Subcutaneous abdominal adipose tissue (tissue), 5 donors: ENCODE results near the gene LINGO3.

ENCODE experiments used
- H3K27ac ChIP-seq: one replicate; pipeline ENCODE4 v1.7.0; 2013; ENCODE audit warnings: low read depth, mild to moderate bottlenecking, inconsistent platforms, low read length, moderate library complexity
- H3K27me3 ChIP-seq, 5 donors: one replicate each; pipeline ENCODE4 v1.7.0; 2013; ENCODE audit warnings: low read length in 5 of 5, inconsistent platforms in 1 of 5; ENCODE audit not compliant: control insufficient read depth in 5 of 5, insufficient read depth in 4 of 5
- H3K36me3 ChIP-seq, 5 donors: one replicate each; pipeline ENCODE4 v1.7.0; 2013; ENCODE audit warnings: low read length in 5 of 5; ENCODE audit not compliant: control insufficient read depth in 5 of 5, insufficient read depth in 5 of 5
- H3K4me1 ChIP-seq, 5 donors: one replicate each; pipeline ENCODE4 v1.7.0; 2013; ENCODE audit warnings: low read length in 5 of 5, mild to moderate bottlenecking in 3 of 5, moderate library complexity in 1 of 5; ENCODE audit not compliant: control insufficient read depth in 5 of 5, insufficient read depth in 5 of 5
- H3K4me3 ChIP-seq, 5 donors: one replicate each; pipeline ENCODE4 v1.7.0; 2013; ENCODE audit warnings: low read length in 5 of 5, low read depth in 1 of 5
- H3K9ac ChIP-seq, 5 donors: one replicate each; pipeline ENCODE4 v1.7.0; 2013; ENCODE audit warnings: low read length in 5 of 5, mild to moderate bottlenecking in 4 of 5, moderate library complexity in 3 of 5
- H3K9me3 ChIP-seq, 5 donors: one replicate each; pipeline ENCODE4 v1.7.0; 2013; ENCODE audit warnings: low read length in 5 of 5; ENCODE audit not compliant: control insufficient read depth in 5 of 5
- donor health status: healthy.
- donor health status: healthy.
- donor health status: healthy.
- donor health status: healthy.
- donor health status: healthy.

LINGO3 gene, protein sequence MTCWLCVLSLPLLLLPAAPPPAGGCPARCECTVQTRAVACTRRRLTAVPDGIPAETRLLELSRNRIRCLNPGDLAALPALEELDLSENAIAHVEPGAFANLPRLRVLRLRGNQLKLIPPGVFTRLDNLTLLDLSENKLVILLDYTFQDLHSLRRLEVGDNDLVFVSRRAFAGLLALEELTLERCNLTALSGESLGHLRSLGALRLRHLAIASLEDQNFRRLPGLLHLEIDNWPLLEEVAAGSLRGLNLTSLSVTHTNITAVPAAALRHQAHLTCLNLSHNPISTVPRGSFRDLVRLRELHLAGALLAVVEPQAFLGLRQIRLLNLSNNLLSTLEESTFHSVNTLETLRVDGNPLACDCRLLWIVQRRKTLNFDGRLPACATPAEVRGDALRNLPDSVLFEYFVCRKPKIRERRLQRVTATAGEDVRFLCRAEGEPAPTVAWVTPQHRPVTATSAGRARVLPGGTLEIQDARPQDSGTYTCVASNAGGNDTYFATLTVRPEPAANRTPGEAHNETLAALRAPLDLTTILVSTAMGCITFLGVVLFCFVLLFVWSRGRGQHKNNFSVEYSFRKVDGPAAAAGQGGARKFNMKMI

DNA sequence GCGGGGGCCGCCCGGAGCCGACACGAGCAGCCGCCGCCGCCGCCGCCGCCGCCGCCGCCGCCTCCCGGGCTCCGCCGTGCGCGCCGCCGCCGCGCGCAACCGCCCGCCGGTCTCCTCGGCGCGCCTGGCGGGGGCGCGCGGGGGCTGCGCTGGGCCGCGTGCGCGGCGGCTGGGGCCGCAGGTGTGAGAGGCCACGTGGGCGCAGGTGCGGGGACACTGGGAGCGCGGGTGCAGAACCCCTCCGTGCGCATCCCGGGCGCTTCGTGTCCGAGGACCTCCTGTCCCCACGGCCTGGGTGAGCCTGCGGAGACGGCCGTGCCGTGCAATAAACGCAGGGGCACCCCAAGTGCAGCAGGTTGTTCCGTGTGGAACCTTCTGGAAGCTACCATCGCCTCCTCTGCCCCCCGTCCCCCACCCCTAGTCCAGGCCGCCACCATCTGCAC, at the start of gene LINGO3:
Gene LINGO3 (minus strand): TSS at position 41 of the 443 bp plus-strand sequence. CDS start 16,378 bp downstream, outside the sequence.
- Histone ChIP-seq H3K4me3 (peak within 1 kb of the TSS in 1 of 5 donors; percentile 47), H3K9ac (no peak within 1 kb of the TSS), H3K27me3 (peaks cover 30 to 57% (median 48%) of the 10 kb centered on the region in 5 donors), H3K27ac (no peak within 1 kb of the TSS), H3K9me3 (no peaks in the 10 kb centered on the region), H3K4me1 (peaks cover 0 to 8% (median 4%) of the 10 kb centered on the region in 5 donors), H3K36me3 (no peaks in the 10 kb centered on the region)

DNA sequence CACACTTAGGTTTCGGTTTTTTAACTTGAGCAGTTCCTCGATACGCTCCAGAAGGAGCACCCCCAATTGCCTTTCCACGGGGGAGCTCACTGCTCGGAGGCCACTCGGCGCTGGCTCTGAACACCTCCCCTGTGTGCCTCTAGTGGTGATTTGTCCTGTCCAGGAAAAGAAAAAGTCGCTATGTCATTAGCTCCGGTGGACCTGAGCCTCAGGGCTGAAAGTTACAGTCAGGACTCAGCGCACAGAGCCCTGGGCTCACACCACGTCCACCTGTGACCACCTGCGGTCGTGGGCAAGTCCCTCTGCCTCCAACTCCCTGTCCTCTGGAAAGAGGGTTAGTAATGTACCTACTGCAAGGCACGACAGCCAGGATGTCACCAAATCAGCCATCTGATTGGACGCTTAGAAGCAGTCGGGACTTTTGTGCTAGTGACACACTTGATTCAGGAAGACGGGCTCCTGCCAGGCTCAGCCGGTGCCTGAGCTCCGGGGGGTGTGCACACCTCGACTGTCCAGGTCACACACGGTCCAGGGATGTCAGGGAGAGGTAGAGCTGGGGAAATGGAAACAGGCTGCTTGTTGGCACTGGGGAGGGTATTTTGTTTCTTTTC, 48.2 kb upstream of the LINGO3 start:
- H3K27ac ChIP-seq = no peak overlapping the region

DNA sequence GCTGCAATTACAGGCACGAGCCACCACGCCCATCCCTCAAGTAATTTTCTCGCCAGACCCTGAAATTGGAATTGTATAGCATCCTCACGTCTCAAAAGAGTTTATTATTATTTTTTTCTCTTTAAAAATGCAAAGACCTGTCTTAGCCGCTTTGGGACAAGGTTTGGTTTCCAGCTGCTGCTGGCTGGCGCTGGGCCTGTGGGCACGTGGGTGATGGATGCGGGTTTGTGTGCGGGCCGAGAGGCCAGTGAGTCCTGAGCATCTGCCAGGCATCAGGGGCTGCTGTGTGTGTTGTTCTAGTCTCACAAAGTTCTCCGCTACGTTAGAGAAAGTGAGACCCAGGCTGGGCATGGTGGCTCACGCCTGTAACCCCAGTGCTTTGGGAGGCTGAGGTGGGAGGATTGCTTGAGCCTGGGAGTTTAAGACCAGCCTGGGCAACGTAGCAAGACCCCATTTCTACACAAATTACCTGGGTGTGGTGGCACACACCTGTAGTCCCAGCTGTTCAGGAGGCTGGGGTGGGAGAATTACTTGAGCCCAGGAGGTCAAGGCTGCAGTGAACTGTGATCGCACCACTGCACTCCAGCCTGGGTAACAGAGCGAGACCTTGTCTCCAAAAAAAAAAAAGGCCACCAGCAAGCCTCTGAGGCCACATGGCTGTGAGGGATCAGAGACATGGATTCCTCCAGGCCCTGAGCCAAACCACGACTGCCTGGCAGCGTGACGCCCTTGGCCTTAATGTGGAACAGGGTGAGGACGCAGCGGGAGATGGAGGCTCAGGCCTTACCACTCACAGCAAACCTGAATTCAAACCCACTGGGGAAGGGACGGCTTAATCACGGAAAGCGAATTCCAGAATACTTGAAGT, 47.4 kb upstream of the LINGO3 start:
- Histone ChIP-seq H3K27me3 (peaks cover 0 to 5% (median 3%) of the 10 kb centered on the region in 5 donors), H3K9me3 (no peaks in the 10 kb centered on the region), H3K4me3 (no peak overlapping the region), H3K9ac (no peak overlapping the region), H3K4me1 (no peaks in the 10 kb centered on the region), H3K27ac (no peak overlapping the region), H3K36me3 (peaks cover 0 to 36% (median 25%) of the 10 kb centered on the region in 5 donors)

More for the DNA sequence above, 48.2 kb upstream of the LINGO3 start:
- Histone ChIP-seq H3K9me3 (no peaks in the 10 kb centered on the region), H3K9ac (no peak overlapping the region), H3K4me1 (no peaks in the 10 kb centered on the region), H3K27me3 (peaks cover 0 to 10% (median 9%) of the 10 kb centered on the region in 5 donors), H3K36me3 (peaks cover 0 to 28% (median 18%) of the 10 kb centered on the region in 5 donors), H3K4me3 (no peak overlapping the region)

DNA sequence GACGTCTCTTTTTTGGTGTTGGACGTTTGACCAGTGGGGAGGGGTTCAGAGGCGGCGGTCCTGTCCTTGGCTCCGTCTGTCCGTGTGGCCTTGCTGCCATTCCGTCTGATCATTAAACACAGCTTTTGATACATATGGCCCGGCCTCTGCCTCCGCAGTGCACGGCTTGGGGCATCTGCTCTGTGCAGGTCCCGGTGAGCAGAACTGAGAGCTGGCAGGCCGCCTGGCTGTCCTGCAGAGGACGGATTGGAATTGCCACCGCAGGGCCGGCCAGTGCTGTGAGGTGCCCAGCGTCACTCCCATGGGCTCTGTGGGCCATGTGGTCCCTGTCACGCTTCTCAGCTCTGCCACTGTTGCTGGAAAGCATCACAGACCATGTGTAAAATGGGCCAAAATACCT, 46.7 kb upstream of the LINGO3 start:
- H3K9me3 ChIP-seq = no peaks in the 10 kb centered on the region
- H3K27ac ChIP-seq = no peak overlapping the region
- H3K4me1 ChIP-seq = no peaks in the 10 kb centered on the region
- no peak overlapping the region for H3K4me3 ChIP-seq
- peaks cover 0 to under 1% (median 0%) of the 10 kb centered on the region in 5 donors for H3K27me3 ChIP-seq
- no peak overlapping the region for H3K9ac ChIP-seq
- H3K36me3 ChIP-seq = peaks cover 4 to 43% (median 33%) of the 10 kb centered on the region in 5 donors

DNA sequence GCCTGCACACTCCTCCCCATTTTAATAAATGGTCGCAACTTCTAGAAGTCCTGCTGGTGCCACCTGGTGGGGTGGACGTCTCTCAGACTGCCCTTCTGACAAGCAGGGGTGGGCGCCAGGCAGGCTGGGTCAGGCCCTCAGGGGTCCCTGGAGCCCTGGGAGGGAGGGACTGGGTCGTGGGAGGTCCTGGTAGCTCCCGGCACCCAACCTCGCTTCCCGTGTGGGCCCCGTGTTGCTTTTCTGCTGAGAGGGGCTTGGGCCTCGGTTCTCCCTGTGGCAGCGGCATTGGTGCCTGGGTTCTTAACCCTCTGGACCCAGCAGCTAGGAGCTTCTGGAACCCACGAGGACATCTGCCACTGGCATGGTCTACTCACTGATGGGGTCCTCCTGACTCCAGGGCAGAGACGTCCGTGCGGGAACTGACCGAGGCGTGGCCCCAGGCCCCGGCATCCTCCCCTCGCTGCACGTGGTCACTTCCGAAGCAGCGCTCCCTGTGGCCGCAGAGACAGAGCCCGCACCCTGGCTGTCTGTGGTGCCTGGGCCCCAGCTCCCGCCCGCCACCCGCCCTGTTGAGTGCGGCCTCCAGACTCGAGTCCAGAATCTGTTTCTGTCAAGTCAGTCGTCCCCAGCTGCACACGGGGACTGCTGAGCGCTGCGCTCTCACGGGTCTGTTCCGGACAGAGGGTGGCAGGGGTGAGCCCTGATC, 46.1 kb upstream of the LINGO3 start:
- Histone ChIP-seq H3K4me3 (no peak overlapping the region), H3K36me3 (peaks cover 5 to 47% (median 35%) of the 10 kb centered on the region in 5 donors)

DNA sequence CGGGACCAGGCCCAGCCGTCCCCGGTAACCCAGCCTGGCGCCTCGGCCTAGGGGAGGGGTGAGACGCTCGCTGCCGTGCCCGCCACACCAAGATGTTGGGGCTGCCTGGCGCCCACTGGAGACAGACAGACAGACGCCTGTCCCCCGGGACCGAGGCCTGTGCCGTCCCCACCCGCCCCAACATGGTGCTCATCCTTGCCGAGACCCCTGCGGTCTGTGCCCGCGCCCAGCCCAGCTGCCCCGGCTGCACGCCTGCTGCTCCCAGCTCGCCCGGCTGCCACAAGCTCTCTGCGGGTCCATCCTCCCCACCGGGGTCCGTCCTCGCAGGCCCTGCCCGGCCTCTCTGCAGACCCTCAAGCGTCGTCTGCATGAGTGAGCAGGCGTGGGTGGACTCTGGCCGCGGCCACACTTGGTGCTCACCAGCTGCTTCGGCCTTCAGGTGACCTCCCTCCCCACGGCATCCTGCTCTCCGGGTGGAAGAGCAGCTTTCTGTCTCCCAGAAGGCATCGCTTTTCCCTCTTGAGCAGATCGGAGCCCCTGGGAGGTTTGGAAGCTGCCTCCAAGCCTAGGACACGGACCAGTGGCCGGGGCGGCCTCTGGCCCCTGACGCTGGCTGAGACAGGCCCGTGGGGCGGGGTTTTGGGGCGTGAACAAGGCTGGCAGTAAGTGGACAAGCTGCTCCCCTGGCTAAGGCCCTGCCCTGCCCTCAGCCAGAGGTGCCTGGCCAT, 45.4 kb upstream of the LINGO3 start:
- Histone ChIP-seq H3K36me3 (peaks cover 5 to 54% (median 42%) of the 10 kb centered on the region in 5 donors), H3K27ac (no peak overlapping the region), H3K9ac (no peak overlapping the region)

More for the DNA sequence above, 46.1 kb upstream of the LINGO3 start:
- Histone ChIP-seq H3K27me3 (no peaks in the 10 kb centered on the region), H3K27ac (no peak overlapping the region), H3K9ac (no peak overlapping the region), H3K4me1 (no peaks in the 10 kb centered on the region), H3K9me3 (no peaks in the 10 kb centered on the region)

DNA sequence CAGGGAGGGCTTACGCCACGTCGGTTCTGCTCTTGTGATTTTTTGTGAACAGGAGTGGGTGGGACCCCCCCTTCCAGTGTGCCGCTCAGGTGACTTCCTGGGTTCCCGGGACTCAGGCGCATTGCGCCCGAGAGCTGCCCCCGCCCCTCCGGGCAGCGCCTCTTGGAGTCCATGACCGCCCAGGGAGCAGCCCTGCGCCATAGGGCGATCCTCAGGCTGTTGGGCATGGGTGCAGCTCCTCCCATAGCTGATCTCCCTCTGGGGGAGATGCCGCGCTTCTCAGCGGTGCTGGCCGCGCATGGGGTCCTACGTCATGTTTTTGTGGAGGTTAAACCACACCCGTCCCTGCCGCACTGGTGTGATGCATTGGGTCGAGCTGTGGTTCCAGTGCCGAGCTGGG, 44.2 kb upstream of the LINGO3 start:
- no peak overlapping the region for H3K9ac ChIP-seq
- H3K27ac ChIP-seq = no peak overlapping the region
- H3K9me3 ChIP-seq = no peaks in the 10 kb centered on the region
- no peaks in the 10 kb centered on the region for H3K4me1 ChIP-seq
- no peak overlapping the region for H3K4me3 ChIP-seq
- peaks cover 5 to 55% (median 43%) of the 10 kb centered on the region in 5 donors for H3K36me3 ChIP-seq
- no peaks in the 10 kb centered on the region for H3K27me3 ChIP-seq

More for the DNA sequence above, 45.4 kb upstream of the LINGO3 start:
- Histone ChIP-seq H3K9me3 (no peaks in the 10 kb centered on the region), H3K27me3 (no peaks in the 10 kb centered on the region), H3K4me1 (no peaks in the 10 kb centered on the region), H3K4me3 (no peak overlapping the region)

DNA sequence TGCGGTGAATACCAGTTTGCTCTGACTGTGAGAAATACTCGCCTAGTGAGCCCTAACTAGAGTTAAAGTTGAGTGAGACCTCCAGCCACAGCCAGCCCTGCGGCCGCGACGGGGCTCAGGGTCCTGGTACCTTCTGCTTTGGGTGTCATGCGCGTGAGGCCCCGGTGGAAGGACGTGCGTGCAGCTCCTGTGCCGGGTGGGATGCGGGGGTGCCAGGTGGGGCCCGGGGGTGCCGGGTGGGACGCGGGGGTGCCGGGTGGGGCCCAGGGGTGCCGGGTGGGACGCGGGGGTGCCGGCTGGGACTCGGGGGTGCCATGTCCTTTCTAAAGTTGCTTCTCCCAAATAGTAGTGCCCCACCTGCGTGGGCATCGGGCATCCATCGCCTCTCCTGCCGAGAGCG, 43.6 kb upstream of the LINGO3 start:
- peaks cover 5 to 60% (median 46%) of the 10 kb centered on the region in 5 donors for H3K36me3 ChIP-seq
- H3K27me3 ChIP-seq = no peaks in the 10 kb centered on the region
- no peak overlapping the region for H3K9ac ChIP-seq
- no peaks in the 10 kb centered on the region for H3K9me3 ChIP-seq
- H3K27ac ChIP-seq = no peak overlapping the region
- no peaks in the 10 kb centered on the region for H3K4me1 ChIP-seq
- H3K4me3 ChIP-seq = no peak overlapping the region
